HG02852 (cell line): Measurements from ENCODE around the gene C19orf73.
"Not testable (repeated sequence)": the region's sequence is repeated elsewhere in the genome, so short reads cannot be mapped to it uniquely, and the experiment has no call there.

Experiments used
- ATAC-seq: cut with Tn5 transposase; IDR thresholded peaks from one replicate; pipeline ENCODE4 v1.9.1; 2021; ENCODE audit warnings: mild to moderate bottlenecking, moderate library complexity; ENCODE audit not compliant: unreplicated experiment

Gene C19orf73

DNA sequence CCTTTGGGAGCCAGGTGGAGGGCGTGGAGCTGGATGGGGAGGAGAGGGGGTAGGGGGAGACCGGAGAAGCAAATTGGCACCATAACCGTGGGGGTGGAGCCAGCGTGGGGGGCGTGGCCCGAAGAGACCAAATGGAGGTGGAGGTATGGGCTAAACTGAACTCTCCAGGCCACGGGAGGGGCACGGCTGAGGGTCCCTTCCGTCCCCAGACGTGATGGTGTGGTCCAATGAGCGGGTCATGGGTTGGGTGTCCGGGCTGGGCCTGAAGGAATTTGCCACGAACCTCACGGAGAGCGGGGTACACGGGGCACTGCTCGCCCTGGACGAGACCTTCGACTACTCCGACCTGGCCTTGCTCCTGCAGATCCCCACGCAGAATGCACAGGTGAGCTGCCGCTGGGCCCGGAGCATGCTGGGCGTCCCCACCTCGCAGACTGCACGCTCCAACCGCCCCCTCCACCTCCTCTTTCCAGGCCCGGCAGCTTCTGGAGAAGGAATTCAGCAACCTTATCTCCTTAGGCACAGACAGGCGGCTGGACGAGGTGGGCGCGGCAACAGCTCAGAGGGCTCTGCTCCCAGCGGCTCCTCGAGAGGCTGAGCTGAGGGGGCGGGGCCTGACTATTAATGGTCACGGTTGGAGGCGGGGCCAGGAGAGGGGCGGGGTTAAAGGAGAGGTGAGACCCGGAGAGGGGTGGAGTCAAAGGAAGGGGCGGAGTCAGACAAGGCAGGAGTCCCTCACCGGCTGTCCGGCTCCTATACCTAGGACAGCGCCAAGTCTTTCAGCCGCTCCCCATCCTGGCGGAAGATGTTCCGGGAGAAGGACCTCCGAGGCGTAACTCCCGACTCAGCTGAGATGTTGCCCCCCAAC lies 30.1 kb upstream of the C19orf73 start:
- no peak for ATAC-seq

DNA sequence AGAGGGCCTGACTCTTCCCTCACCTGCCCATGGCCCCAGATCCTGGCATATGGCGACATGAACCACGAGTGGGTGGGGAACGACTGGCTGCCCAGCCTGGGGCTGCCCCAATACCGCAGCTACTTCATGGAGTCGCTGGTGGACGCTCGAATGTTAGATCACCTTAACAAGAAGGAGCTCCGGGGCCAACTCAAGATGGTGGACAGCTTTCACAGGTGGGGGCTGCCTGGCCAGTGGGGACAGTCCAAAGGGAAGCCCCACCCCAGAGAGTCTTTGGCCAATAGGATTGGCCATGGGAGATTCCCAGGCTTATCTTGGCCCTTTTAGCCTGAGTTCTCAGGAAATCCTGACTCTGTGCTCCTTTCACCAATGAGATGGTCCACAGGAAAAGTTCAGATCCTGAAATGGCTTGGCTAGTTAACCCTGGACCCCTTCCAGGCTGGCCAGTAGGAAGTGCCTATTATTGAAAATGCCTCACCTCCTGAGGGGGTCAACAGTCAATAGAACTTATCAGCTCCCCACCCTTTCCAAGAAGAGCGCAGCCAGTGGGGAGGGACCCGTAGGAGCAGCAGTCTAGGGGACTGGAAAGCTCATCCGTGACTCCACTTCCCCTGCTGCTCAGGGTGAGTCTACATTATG lies 29.2 kb upstream of the C19orf73 start:
- no peak for ATAC-seq

DNA sequence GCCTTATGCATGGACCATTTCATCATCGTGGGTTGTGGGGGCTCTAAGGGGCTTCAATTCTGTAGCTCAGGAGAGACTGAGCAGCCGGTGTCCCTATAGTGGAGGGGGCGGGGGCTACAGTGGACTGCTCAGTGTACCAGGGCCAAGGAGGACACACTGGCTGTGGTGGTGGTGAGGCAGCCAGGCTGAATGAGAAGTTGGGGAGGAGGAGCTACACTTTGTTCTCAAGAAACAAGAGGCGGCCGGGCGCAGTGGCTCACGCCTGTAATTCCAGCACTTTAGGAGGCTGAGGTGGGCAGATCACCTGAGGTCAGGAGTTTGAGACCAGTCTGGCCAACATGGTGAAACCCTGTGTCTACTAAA lies 27.4 kb upstream of the C19orf73 start:
- ATAC-seq = not testable (repeated sequence)

DNA sequence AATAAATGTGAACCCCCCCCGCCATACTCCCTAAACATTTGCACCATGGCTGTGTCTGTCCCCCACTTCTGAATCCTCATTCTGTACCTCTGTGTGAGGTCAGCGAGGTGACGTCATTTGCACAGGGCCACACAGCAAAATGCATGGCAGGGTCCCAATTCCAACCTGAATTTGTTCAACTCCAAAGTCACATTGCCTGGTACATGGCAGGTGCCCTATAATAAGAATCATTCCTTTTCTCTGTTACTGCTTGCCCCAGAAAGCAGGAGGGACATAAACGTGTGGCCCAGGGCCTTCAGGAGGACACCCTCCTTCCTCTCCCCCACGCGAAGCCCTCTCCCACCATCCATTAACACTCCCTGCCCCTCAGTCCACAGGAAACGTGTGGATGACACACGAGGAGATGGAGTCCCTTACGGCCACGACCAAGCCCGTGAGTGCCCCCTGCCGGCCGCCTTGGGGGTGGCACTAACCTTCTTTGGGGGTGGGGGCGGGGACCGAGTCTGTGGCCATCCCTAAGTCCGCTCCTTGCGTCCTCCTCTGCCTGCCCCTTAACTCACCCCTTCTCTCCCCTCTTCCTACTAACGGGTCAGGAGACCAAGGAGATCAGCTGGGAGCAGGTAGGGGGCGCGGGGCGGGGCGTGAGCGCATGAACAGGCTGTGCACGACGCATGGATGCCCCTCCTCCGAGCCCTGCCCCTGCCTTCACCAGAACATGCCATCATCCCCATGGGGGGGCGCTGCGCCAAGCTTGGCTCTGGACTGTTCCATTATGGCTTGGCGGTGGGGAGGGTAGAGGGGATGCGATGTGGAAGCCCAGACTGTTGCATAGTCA lies 26.8 kb upstream of the C19orf73 start:
- no peak for ATAC-seq

DNA sequence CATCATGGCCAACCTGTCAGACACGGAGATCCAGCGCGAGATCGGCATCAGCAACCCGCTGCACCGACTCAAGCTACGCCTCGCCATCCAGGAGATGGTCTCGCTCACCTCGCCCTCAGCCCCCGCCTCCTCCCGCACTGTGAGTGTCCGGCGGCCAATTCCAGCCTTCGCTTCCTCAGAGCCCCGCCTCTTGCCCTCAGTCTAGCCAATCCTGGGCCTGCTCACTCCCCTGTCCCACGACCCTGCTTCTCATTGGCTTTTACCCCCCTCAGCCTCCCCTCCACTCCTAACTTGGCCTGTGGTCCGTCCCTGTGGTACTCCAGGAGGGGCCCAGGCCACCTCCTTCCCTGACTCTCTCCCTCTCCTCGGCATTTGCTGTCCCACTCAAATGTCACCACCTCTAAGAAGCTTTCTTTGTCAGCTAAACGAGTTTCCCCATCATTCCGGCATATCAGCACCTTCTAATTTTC lies 24.0 kb upstream of the C19orf73 start:
- ATAC-seq = no peak

DNA sequence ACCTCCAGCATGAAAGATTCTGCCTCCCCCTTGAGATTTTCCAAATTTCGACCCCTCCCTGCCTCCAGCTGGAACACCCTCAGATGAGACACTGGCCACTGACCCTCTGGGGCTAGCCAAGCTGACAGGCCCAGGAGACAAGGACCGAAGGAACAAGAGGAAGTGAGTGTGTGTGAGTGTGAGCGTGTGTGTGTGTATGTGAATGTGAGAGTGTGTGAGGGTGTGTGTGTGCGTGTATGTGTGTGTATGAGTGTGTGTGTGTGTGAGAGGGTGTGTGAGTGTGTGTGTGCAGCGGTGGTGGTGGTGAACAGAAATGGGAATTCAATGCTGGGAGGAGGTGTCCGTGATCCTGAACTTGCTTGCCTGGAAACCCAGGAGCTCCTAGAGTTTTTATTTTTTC lies 22.4 kb upstream of the C19orf73 start:
- ATAC-seq = no peak

DNA sequence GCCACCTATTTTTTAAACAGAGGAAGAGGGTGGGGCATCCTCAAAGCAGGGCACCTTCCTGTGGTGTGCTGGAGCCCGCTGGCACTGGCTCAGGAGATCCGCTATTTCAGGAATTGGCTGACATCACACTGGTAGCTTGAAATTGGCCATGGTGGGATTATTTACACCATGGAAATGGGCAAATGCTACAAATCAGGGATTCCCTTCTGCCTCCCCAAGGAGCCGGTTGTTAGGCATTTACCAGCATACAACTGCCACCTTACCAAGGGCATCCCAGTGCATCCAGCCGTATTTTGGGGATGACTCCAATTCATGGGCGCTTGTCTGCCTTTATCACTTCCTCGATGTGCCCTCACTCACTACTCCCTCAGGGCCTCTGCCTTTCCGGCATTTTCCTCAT lies 22.0 kb upstream of the C19orf73 start:
- no peak for ATAC-seq

DNA sequence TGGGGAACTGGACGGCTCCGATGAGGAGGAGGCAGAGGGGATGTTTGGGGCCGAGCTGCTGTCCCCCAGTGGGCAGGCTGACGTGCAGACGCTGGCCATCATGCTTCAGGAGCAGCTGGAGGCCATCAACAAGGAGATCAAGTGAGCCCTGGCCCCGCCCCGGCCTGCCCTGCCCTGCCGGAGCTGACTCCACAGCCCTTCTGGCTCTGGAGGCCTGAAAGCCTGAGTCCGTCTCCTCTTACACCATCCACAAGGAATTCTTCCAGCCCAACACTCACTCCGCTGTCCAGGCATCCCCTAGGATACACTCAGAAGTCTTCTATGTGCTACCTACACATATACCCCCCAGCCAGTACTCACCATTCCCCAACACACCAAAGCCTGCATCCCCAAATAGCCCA lies 17.8 kb upstream of the C19orf73 start:
- ATAC-seq = no peak

DNA sequence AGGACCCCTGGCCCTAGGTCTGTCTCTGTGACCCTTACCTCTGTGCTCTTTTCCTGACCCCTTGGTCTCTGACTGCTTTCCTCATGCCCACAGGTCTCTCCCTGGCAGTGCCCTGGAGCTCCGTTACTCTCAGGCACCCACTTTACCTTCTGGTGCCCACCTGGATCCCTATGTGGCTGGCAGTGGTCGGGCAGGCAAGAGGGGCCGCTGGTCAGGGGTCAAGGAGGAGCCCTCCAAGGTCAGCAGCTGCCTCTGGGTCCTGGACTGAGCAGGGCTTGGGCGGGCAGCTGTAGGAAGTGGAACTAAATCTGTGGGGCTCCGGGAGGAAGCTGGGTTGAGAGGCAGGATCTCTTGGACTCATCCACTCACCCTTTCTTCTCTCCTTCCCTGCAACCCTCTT lies 16.7 kb upstream of the C19orf73 start:
- no peak for ATAC-seq

DNA sequence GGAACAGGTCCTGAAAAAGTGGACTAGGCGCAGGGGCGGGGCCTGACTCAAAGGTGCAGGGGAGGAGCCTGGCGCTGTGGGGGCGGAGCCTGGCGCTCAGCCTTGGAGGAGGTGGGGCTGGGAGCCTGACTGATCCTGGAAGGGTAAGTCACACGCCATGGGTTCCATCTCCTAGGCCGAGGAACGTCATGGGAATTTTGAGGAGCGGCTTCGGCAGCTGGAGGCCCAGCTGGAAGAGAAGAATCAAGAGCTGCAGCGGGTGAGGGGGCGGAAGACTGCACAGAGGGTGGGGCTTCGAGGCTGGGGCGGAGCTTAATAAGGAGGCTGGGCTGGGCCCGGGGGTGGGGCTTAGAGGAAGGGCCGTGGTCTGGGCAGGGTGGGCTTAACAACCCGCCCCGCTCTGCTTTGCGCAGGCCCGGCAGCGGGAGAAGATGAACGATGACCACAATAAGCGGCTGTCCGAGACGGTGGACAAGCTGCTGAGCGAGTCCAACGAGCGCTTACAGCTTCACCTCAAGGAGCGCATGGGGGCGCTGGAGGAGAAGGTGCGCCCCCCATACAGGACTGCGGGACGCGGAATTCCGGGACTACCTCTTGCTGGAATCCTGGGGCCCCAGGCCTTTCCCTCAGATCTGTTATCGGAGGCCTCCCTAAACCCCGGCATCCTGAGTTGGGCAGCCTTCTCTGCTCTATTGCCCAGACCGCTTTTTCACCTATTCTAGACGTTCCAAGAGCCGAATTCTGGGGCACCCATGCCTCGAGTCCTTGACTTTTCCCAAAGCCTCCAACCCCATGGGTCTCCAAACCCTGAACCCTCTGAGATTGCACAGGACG lies 14.9 kb upstream of the C19orf73 start:
- ATAC-seq = no peak

DNA sequence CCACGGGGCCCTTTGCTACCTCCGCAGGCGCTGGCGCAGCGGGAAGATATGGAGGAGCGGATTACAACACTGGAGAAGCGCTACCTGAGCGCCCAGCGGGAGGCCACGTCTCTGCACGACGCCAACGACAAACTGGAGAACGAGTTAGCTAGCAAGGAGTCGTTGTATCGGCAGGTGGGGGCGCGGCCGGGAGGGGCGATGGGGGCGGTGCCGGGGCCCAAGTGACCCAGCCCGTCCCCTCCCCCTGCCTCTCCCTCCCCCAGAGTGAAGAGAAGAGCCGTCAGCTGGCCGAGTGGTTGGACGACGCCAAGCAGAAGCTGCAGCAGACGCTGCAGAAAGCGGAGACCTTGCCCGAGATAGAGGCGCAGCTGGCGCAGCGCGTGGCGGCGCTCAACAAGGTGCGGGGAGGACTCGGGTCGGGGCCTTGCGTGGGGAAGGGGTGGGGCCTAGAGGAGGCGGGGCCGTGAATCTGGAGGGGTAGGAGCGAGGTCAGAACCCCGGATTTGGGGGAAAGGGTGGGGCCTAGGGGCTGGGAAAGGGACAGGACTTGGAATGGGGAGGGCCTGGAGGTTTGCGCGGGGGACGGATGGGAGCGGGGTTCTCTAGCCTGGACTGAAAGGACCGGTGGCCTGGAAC lies 14.1 kb upstream of the C19orf73 start:
- no peak for ATAC-seq

DNA sequence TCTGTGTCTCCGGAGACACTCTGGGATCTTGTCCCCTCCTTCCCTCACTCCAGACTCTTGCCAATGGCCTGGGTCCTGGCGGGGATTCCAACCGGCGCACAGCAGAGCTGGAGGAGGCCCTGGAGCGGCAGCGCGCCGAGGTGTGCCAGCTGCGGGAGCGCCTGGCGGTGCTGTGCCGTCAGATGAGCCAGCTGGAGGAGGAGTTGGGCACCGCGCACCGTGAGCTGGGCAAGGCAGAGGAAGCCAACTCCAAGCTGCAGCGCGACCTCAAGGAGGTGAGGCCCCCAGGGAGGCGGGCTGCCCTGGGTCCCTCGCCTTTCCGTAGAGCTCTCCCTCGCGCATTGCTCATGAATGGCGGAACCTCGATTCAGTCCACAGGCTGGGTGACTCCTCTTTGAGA lies 11.4 kb upstream of the C19orf73 start:
- no peak for ATAC-seq

DNA sequence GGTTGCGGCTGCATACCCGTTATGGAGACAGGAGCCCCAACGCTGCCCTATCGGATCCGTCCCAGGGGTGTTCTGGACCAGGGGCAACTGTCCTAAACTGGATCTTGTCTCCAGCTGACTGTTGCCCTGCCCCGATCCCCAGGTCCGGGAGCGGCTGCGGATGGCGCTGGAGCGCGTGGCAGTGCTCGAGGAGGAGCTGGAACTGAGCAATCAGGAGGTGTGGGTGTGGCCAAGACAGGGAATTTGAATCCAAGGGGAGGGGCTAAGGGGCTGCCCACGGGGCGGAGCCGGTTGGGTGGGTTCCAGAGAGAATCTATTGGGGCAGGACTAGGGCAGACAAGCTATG lies 10.3 kb upstream of the C19orf73 start:
- ATAC-seq = no peak

DNA sequence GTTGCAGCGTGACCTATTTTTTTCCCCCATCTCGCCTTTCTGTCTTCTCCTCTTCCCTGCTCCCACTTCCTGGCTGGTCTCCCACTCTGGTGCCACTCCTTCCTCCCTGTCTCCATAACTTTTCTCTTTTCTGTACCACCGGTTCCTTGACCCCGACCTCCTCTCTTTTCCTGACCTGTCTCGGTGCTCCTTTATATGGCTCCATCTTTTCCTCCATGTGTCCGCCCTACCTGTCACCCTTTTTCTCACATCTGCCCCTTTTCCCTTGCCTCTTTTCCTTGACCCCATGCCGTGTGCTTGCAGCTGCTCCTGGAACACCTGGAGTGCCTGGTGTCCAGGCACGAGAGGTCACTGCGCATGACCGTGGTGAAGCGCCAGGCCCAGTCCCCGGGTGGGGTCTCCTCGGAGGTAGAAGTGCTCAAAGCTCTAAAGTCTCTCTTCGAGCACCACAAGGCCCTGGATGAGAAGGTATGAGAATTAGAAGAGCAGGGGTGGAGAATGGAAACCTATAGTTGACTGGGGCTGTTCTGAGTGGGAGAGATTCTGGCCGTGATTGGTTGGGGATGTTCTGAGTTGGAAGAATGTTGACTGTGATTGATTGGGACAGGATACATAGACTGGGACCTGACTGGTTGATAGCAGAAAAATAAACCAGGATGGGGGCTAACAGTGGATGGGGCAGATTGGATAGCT lies 9.7 kb upstream of the C19orf73 start:
- ATAC-seq = no peak

DNA sequence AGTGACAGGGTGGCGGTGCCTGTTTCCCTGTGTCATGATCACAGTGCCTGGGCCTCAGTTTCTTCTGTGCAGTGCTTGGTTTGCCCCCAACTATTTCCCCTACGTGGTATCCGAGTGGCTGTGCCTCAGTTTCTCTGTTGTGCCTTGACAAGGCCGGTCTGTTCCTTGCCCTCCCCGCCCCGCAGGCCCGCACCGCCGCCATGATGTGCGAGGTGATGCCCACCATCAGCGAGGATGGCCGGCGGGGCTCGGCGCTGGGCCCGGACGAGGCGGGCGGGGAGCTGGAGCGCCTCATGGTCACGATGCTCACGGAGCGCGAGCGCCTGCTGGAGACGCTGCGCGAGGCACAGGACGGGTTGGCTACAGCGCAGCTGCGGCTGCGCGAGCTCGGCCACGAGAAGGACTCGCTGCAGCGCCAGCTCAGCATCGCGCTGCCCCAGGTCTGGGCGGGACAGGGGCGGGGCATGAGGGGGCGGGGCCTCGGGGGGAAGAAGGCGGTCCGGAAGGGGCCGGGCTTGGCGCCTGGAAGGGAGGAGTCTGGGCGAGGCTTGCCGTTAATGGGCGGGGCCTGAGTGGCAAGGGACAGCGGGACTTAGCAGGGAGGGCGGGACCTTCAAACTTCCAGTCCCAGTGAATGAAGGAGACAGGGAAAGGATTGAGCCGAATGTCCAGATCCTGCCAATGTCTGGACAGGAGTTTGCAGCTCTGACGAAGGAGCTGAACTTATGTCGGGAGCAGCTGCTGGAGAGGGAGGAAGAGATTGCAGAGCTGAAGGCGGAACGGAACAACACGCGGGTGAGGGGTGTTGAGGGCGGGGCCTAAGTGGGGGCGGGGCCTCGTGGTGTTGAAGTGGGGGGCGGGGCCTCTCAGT lies 9.0 kb upstream of the C19orf73 start:
- peak; percentile 91 for ATAC-seq

DNA sequence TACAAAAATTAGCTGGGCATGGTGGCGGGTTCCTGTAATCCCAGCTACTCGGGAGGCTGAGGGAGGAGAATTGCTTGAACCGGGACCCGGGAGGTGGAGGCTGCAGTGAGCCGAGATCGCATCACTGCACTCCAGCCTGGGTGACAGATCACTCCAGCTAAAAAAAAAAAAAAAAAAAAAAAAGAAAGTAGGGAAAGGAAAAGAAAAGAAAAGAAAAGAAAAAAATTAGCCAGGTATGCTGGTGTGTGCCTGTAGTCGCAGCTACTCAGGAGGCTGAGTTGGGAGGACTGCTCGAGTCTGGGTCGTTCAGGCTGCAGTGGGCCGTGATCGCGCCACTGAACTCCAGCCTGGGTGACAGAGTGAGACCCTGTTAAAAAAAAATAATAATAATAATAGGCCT lies 8.3 kb upstream of the C19orf73 start:
- not testable (repeated sequence) for ATAC-seq

DNA sequence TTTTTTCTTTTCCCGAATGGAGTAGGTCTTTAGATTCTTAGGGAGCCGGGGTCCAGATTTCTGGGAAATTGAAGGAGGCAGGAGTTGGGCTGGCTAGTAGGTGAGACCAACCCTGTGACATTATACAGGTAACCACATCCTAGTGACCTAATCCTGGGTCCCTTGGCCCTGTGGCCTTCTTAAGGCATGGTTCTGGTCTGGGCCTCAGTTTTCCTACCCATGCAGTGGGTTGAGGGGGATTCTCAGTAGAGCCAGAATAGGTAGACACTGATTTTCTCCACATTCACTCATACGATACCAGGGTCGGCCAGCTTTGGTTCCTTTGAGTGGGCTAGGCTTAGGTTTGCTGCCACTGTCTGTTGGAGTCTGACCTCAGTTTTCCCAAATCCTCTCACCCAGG lies 7.6 kb upstream of the C19orf73 start:
- ATAC-seq = no peak

DNA sequence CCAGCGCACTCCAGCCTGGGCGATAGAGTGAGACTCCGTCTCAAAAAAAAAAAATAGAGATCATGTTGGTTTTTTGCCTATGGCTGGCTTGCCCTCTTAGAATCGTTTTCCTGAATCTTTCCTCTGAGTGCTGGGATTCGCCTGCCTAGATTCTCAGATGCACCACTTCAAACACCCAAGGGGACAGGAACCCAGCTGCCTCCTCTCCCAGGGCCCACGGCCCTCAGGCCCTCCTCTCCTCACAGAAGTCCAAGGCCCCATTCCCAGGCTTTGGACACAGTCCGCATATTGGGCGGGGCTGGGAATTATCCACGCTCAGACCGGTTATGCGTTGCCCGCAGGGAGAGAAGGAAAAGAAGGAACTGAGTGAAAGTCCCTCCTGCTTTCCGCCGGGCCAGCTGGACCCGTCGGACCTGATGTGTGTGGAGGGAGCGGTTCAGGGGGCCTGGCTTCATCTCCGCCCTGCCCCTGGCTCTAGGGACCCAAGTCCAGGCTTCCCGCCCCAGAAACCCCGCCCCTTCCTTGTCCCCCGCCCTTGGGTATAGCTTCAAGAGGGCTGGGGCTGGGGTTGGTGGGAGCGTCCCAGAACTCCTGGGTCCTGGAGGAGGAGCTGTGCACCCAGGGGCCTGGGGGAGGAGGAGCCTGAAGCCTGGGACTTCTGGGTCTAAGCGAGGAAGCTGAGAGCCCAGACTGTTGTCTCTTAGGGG lies 6.2 kb upstream of the C19orf73 start:
- ATAC-seq = no peak
